ENCODE data around the gene WFDC1. TPM values are rescaled to one million over a fixed set of nuclear protein-coding genes. Genes with fewer than 3 reads are reported as not detected.
A peak's percentile ranks its signal among the peaks of the same experiment; 100 is the strongest.

Gene WFDC1
- total and polyA plus RNA-seq, 2 experiments from 2014 or later: 0.76 to 0.95 TPM

- DNase-seq (ENCODE audit: low spot score) (peak; percentile 50), ATAC-seq (peak; percentile 52)
- H3K36me3 Mint-ChIP-seq (ENCODE audit: low read depth): no peaks in the 10 kb centered on the region
- H3K27ac Mint-ChIP-seq: peak overlapping the region; percentile 19
- peaks cover 28% of the 10 kb centered on the region for H3K4me1 Mint-ChIP-seq
- H3K4me2 ChIP-seq: peak overlapping the region; percentile 78
- peak overlapping the region; percentile 98 for H2AFZ ChIP-seq
- H3K27ac ChIP-seq (ENCODE audit: low read depth): no peak overlapping the region
- no peaks in the 10 kb centered on the region for H3K9me2 ChIP-seq (ENCODE audit: insufficient read depth)
- H3K4me1 ChIP-seq (ENCODE audit: insufficient read depth): peaks cover 22% of the 10 kb centered on the region
- H3K9me3 Mint-ChIP-seq: no peaks in the 10 kb centered on the region
- H3K4me3 Mint-ChIP-seq: peak overlapping the region; percentile 41
- H3K36me3 ChIP-seq (ENCODE audit: insufficient read depth): no peaks in the 10 kb centered on the region
- H3K4me3 ChIP-seq: peak overlapping the region; percentile 38; the same call in 1 of the 2 replicates
- no peaks in the 10 kb centered on the region for H3K79me2 ChIP-seq (replicated peaks; ENCODE audit: insufficient read depth)
- H4K20me1 ChIP-seq (replicated peaks; ENCODE audit: insufficient read depth): no peaks in the 10 kb centered on the region
- no peaks in the 10 kb centered on the region; the same call in 1 of the 2 replicates for H3F3A ChIP-seq (replicated peaks; ENCODE audit: low read depth)
- TF ChIP-seq EZH2 (IDR thresholded peaks at IDR 0.05; ENCODE audit: low read depth, unreplicated experiment) (no peak), POLR2AphosphoS5 (IDR thresholded peaks at IDR 0.05; ENCODE audit: low read depth) (no peak), ETS1 (IDR thresholded peaks at IDR 0.05) (no peak), ZNF331 (CRISPR knock-in tag; IDR thresholded peaks at IDR 0.05; ENCODE audit: low read depth) (no peak)
- peaks cover 12% of the 10 kb centered on the region for H3K27me3 Mint-ChIP-seq (ENCODE audit: insufficient read depth, low read depth, poor library complexity)
- no peaks in the 10 kb centered on the region for H3K27me3 ChIP-seq (ENCODE audit: insufficient read depth)
These were observed 11.1 kb upstream of the WFDC1 start for GRCh38 chr16:84283314-84284153.

- H3K27ac ChIP-seq (ENCODE audit: low read depth): no peak overlapping the region
- TF ChIP-seq REST (IDR thresholded peaks at IDR 0.05; ENCODE audit: unreplicated experiment): no peak
- TF ChIP-seq EZH2phosphoT487 (IDR thresholded peaks at IDR 0.05; ENCODE audit: unreplicated experiment): no peak
- no peak for TF ChIP-seq JUNB (IDR thresholded peaks at IDR 0.05; ENCODE audit: unreplicated experiment)
- no peak for TF ChIP-seq CREB1 (CRISPR knock-in tag; IDR thresholded peaks at IDR 0.05; ENCODE audit: low read depth)
- no peak for TF ChIP-seq STAT1 (IDR thresholded peaks at IDR 0.05; ENCODE audit: unreplicated experiment)
- no peak for TF ChIP-seq ETS1 (IDR thresholded peaks at IDR 0.05)
- TF ChIP-seq EZH2 (IDR thresholded peaks at IDR 0.05; ENCODE audit: low read depth, unreplicated experiment): no peak
- TF ChIP-seq NANOG (IDR thresholded peaks at IDR 0.05; ENCODE audit: borderline replicate concordance): no peak
- TF ChIP-seq ZNF331 (CRISPR knock-in tag; IDR thresholded peaks at IDR 0.05; ENCODE audit: low read depth): no peak
These were observed 10.4 kb upstream of the WFDC1 start for GRCh38 chr16:84284154-84284722.

More at GRCh38 chr16:84284154-84284722, 10.4 kb upstream of the WFDC1 start:
- DNase-seq (ENCODE audit: low spot score): peak; percentile 72
- Histone ChIP-seq H3K79me2 (replicated peaks; ENCODE audit: insufficient read depth) (no peaks in the 10 kb centered on the region), H3K4me2 (peak overlapping the region; percentile 78), H3F3A (replicated peaks; ENCODE audit: low read depth) (no peaks in the 10 kb centered on the region), H2AFZ (peak overlapping the region; percentile 98), H3K9me2 (ENCODE audit: insufficient read depth) (no peaks in the 10 kb centered on the region), H3K4me3 (peak overlapping the region; percentile 38; the same call in 1 of the 2 replicates), H3K4me1 (ENCODE audit: insufficient read depth) (peaks cover 16% of the 10 kb centered on the region), H4K20me1 (replicated peaks; ENCODE audit: insufficient read depth) (no peaks in the 10 kb centered on the region), H3K27me3 (ENCODE audit: insufficient read depth) (no peaks in the 10 kb centered on the region), H3K36me3 (ENCODE audit: insufficient read depth) (no peaks in the 10 kb centered on the region)
- Mint-ChIP-seq H3K27me3 (ENCODE audit: insufficient read depth, low read depth, poor library complexity) (peaks cover 12% of the 10 kb centered on the region), H3K36me3 (ENCODE audit: low read depth) (no peaks in the 10 kb centered on the region), H3K9me3 (no peaks in the 10 kb centered on the region), H3K4me1 (peaks cover 21% of the 10 kb centered on the region), H3K27ac (peak overlapping the region; percentile 17; the same call in 1 of the 2 replicates), H3K4me3 (peak overlapping the region; percentile 41)
- ATAC-seq: peak; percentile 92
